ENCODE measurements around the gene PSRC1. TPM values are rescaled to one million over a fixed set of nuclear protein-coding genes. Genes with fewer than 3 reads are reported as not detected.

Gene PSRC1
- total RNA-seq, 2 experiments from 2014 or later: 40.7 to 42.7 TPM

DNA sequence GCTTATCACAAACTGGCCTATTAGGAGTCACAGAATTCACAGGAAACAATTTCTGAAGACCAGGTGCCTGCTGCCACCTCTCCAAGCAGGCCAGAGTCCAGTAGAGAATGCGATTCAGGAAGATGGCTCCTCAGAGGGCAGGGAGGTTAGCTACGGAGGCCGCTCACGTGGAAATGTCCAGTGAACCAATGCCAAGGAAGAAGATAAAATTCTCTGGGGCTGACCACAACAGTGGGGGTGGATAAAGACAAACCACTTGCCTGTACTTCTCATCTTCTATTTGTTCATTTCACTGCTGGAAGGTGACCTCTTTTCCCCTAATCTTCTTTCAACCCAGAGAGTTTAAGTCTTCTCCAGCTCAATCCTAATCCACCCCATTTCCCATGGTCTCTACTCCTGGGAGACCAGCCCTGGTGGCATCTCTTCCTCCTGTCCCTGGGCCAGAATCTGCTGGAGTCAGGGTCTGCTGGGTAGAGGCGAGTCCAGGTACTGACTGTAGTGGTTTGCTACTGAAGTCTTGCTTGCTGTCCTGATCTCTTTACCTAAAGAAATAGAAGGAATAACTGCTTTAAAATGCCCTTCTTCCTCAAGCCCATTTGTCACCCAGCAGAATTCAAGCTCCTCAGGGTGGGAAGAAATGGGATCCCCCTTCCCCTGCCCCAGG lies 3.2 kb downstream of the PSRC1 start:
- ChIA-PET CTCF (ENCODE audit: unreplicated experiment) (interaction anchor here (0.6 to 0.8 kb wide), 2 partner anchors 66 to 111 kb away, joined by 3 to 4 read pairs; partner anchors contain the start of gene SARS1), POLR2A (interaction anchor here (0.5 to 5.5 kb wide), 7 partner anchors 8 to 157 kb away, joined by 3 to 55 read pairs (median 4); partner anchors contain the start of gene SORT1)
- Histone ChIP-seq H2AFZ (ENCODE audit: low read length) (no peak overlapping the region), H3K4me1 (ENCODE audit: insufficient read depth, low read length, poor library complexity, severe bottlenecking) (peaks cover 21% of the 10 kb centered on the region), H3K9me2 (ENCODE audit: insufficient read depth, low read length) (no peaks in the 10 kb centered on the region), H3K36me3 (ENCODE audit: insufficient read depth, low read length) (peaks cover 34% of the 10 kb centered on the region), H3K27ac (ENCODE audit: low read depth, low read length, poor library complexity, severe bottlenecking) (no peak overlapping the region), H3K4me2 (ENCODE audit: low read length) (no peak overlapping the region), H4K20me1 (ENCODE audit: insufficient read depth, low read length) (no peaks in the 10 kb centered on the region), H3K4me3 (ENCODE audit: low read depth, low read length, poor library complexity, severe bottlenecking) (no peak overlapping the region), H3K79me2 (ENCODE audit: insufficient read depth, low read depth, low read length) (peaks cover 7% of the 10 kb centered on the region; the same call in 1 of the 2 replicates), H3K9me3 (ENCODE audit: low read length) (no peaks in the 10 kb centered on the region)
- no peak for DNase-seq (ENCODE audit: low spot score)
- BruUV-seq (replicated peaks): TSS peak; percentile 60
- no peak for TF ChIP-seq EZH2phosphoT487 (IDR thresholded peaks at IDR 0.05; ENCODE audit: borderline replicate concordance, low read depth, low read length)
- TF ChIP-seq, protein P1, sequence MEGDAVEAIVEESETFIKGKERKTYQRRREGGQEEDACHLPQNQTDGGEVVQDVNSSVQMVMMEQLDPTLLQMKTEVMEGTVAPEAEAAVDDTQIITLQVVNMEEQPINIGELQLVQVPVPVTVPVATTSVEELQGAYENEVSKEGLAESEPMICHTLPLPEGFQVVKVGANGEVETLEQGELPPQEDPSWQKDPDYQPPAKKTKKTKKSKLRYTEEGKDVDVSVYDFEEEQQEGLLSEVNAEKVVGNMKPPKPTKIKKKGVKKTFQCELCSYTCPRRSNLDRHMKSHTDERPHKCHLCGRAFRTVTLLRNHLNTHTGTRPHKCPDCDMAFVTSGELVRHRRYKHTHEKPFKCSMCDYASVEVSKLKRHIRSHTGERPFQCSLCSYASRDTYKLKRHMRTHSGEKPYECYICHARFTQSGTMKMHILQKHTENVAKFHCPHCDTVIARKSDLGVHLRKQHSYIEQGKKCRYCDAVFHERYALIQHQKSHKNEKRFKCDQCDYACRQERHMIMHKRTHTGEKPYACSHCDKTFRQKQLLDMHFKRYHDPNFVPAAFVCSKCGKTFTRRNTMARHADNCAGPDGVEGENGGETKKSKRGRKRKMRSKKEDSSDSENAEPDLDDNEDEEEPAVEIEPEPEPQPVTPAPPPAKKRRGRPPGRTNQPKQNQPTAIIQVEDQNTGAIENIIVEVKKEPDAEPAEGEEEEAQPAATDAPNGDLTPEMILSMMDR (conservative IDR thresholded peaks at IDR 0.05; ENCODE audit: low read length): no peak
- intact Hi-C loops (cut with micrococcal nuclease; ENCODE audit: unreplicated experiment): loop anchor here (5.0 kb wide), 1 partner anchor 203 kb away; the partner anchor contains the start of gene ATXN7L2

GRCh38 chr1:109277434-109278204 lies 5.3 kb downstream of the PSRC1 start:
- Histone ChIP-seq H3K79me2 (ENCODE audit: insufficient read depth, low read depth, low read length) (peaks cover 7% of the 10 kb centered on the region; the same call in 1 of the 2 replicates), H3K36me3 (ENCODE audit: insufficient read depth, low read length) (peaks cover 34% of the 10 kb centered on the region), H3K4me1 (ENCODE audit: insufficient read depth, low read length, poor library complexity, severe bottlenecking) (peaks cover 12% of the 10 kb centered on the region), H2AFZ (ENCODE audit: low read length) (no peak overlapping the region), H3K9me3 (ENCODE audit: low read length) (no peaks in the 10 kb centered on the region), H3K27ac (ENCODE audit: low read depth, low read length, poor library complexity, severe bottlenecking) (no peak overlapping the region), H3K9me2 (ENCODE audit: insufficient read depth, low read length) (no peaks in the 10 kb centered on the region), H4K20me1 (ENCODE audit: insufficient read depth, low read length) (no peaks in the 10 kb centered on the region), H3K4me3 (ENCODE audit: low read depth, low read length, poor library complexity, severe bottlenecking) (no peak overlapping the region), H3K4me2 (ENCODE audit: low read length) (no peak overlapping the region; the same call in 1 of the 2 replicates)
- TF ChIP-seq, protein P1 (conservative IDR thresholded peaks at IDR 0.05; ENCODE audit: low read length): peak; percentile 92
- no peak for TF ChIP-seq EZH2phosphoT487 (IDR thresholded peaks at IDR 0.05; ENCODE audit: borderline replicate concordance, low read depth, low read length)
- ChIA-PET POLR2A (interaction anchor here (0.5 to 5.5 kb wide), 8 partner anchors 24 to 707 kb away, joined by 3 to 55 read pairs (median 4); partner anchors contain the start of genes AHCYL1 and SORT1), CTCF (ENCODE audit: unreplicated experiment) (interaction anchor here (0.5 to 1.7 kb wide), 4 partner anchors 10 to 121 kb away, joined by 3 to 12 read pairs (median 4); partner anchors contain the start of gene SORT1)
- no TSS peak for BruUV-seq (replicated peaks)
- peak; percentile 83 for DNase-seq (ENCODE audit: low spot score)
- intact Hi-C loops (cut with micrococcal nuclease; ENCODE audit: unreplicated experiment): loop anchor here (1.0 kb wide), 2 partner anchors 122 to 255 kb away; no protein-coding TSS in a partner anchor

Data from OCI-LY7 (cell line).